CD4-positive, alpha-beta T cell treated with Interleukin-4 for 1 hour (primary cell): Measurements from ENCODE around the gene DHRS2.
"Not testable (repeated sequence)": the region's sequence is repeated elsewhere in the genome, so short reads cannot be mapped to it uniquely, and the experiment has no call there.

Source experiments
- DNase-seq, 2 donors: peaks; one replicate each; pipeline ENCODE4 v3.0.0-alpha.2; 2020 to 2022

Gene DHRS2

DNA sequence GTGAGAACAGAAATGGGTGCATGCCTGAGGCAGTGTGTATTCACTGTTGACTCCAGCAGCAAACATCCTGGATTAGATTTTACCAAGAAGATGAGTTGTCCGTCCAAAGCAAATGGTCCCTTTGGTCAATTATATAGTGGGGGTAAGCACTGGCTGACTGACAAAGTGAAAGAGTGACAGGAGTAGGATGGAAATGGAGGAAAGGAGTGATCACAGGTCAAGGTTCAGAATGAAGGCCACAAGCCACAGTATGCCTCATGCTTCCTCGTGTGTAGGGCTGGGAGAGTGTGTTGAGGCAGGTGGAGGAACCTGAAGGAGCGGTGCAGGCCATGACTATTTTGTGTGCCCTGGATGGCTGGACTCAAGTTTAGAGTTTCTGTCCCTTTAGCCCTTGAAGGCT lies 14.3 kb downstream of the DHRS2 start:
- DNase-seq, result no peak

DNA sequence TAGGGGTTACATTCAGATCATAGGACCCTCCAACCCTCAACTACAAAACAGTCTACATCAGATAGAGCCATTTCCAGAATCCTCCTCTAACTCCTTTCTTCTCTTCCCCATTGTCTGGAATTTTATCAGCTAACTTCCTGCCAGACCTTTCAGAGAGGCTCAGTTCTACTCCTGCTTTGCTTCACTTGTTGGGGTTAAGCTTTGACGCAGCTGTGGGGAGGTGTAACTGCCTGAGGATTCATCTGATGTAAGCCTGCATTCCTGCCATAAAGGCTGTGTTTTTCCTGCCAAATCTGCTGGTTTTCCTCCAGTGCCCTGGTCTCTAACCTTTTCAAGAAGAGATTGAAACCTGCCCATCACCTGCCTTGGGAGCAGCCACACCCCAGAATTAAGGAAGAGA lies 16.9 kb downstream of the DHRS2 start:
- DNase-seq, result no peak

DNA sequence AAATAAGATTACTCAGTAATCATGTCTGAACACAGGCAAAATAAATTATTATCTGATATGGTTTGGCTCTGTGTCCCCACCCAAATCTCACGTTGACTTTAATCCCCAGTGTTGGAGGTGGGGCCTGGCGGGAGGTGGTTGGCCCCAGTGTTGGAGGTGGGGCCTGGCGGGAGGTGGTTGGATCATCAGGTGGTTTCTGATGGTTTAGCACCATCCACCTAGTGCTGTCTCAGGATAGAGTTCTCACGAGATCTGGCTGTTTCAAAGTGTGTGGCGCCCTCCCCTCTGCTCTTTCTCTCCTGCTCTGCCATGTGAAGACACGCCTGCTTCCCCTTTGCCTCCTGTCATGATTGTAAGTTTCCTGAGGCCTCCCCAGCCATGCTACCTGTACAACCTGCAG lies 18.1 kb downstream of the DHRS2 start:
- DNase-seq, result no peak

DNA sequence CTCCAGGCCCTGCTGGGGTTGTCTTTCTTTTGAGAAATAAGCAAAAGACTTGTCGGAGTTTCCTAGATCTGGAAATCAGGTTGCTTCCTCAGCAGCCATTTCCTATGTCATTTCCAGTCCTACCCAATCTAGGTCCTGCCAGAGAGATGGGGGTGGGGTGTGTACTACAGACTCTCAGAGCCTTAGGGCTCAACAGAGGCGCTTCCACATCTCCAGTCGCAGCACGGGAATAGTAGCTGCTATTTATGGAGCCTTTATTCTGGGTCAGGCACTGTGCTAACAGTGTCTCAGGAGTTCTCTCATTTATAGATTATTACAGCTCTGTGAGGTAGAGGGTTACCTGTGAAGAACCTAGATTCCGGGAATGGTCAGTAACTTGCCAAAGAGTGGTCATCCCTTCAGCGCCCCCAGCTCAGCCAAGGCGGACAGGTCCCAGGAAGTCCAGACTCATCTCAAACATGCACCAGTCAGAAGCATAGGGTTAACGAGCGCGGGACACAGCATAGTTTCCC lies 21.9 kb downstream of the DHRS2 start:
- DNase-seq, result no peak

DNA sequence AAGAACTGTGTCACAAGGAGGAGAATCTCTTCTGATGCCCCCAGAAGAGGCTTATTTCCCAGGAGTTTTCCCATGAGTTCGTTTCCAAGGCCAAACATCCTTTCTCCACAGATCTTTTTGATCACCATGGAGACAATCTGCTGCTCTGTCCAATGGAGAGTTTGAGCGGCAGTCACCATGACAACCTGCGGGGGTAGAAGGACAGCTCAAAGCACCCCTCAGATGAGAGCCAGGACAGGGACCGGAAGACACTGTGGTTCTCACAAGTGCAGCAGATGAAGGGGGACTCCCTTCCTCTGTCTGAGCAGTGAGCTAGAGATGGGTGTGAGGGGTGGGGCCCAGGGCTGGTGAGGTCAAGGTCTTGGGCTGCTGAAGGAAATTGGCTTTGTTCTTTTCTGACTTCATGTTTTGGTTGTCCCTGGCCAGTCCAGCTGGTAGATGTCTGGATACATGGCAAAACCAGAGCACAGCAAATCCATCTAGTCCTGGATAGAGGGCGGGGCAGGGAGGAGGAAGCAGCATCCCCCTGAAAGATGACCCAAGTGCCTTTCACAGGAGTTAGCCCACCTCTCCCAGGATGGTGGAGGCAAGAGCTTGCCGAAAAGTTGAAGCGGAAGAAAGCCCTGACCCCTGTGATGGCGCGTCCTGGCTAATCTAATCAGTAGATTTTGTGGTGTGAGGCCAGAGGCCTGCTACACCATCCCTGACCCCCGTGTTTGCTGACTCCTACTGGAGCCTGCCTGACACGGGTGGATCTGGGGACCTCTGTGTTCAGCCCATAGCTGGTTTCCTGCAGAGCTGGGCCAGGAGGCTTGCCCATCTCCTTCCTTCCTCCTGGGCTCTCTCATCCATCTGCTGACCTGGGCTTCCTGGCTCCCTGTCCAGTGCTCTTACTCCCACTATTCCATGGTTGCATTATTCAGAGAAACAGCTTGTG lies 24.4 kb downstream of the DHRS2 start:
- peak; percentile 61 to 68 for DNase-seq

DNA sequence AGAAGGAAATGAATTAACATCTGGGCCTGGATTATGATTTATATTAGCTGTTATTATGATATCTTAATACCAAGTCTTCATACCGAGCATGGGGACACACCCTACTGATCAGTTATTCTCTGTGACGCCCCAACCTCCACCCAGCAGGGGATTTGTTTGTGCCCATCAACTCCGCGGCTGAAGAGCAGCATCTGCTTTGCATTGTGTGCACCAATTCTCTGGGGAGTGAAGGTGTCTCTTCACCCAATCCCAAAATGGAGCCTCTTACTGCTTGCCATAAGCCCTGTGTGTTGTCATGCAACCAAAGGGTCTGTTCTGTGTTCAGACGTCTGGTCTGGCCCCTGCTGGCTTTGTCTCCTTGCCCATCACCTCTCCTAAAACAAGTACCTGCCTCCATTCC lies 25.4 kb downstream of the DHRS2 start:
- DNase-seq, result no peak

DNA sequence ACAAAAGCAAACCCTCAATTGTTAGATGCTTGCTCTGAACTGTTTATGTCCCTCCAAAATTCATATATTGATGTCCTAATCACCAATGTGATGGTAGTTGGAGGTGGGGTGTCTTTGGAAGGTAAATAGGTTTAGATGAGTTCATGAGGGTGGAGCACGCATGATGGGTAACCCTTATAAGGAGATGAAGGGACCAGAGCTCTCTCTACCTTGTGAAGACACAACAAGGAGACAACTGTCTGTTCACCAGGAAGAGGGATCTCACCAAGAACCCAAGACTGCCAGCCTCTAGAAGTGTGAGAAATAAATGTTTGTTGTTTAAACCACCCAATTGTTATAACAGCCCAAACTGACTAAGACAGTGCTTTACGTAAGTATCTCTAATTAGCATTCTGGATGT lies 27.0 kb downstream of the DHRS2 start:
- DNase-seq, result peak in 1 of 2 donors; percentile 31

DNA sequence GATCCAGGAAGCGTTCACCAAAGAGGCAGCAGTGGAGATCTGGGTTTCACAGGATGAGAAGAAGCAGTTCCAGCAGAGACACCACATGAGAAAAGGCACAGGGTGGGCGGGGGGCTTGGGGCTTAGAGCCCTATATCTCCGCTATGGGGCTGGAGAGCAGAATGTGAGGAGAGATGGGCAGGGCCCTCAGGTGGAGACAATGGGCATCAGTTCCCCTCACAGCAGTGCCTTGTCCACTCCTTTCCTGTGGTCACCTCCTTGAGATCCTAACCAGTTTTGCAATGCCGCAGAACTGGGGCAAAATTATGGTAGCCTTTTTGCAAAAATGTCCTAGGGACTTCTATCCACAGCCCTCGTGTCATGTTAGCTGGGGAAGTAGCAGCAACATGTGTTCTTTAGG lies 27.5 kb downstream of the DHRS2 start:
- no peak for DNase-seq

DNA sequence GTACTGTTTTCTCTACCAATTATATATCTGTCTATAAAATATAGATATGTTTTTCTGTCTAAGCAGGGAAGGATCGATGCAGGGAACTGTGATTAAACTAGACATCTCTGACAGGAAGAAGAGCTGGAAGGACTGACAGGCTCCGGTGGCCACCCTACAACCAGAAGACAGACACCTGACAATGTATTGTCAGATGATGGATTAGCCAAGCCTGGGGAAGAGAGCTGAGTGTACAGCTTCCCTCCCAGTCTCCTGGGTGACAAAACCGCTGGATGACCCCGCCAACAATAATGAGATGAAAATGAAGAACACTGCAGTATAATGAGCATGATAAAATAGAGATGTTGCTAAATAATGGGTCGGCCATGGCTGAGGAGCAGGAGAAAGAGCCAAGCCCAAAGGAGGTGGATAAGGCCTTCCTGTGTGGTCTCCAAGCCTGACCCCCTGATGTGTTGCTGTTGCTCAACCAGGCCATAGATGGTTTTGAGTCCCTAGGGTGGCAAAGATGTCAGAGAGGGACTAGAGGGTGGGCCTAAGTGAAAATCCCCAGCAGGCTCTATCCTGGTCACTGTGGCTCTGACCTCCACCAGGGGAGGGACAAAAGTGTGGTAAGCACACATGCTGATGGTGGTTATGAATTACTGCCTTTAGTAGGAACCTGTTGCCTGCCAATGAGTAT lies 28.2 kb downstream of the DHRS2 start:
- DNase-seq, result no peak

DNA sequence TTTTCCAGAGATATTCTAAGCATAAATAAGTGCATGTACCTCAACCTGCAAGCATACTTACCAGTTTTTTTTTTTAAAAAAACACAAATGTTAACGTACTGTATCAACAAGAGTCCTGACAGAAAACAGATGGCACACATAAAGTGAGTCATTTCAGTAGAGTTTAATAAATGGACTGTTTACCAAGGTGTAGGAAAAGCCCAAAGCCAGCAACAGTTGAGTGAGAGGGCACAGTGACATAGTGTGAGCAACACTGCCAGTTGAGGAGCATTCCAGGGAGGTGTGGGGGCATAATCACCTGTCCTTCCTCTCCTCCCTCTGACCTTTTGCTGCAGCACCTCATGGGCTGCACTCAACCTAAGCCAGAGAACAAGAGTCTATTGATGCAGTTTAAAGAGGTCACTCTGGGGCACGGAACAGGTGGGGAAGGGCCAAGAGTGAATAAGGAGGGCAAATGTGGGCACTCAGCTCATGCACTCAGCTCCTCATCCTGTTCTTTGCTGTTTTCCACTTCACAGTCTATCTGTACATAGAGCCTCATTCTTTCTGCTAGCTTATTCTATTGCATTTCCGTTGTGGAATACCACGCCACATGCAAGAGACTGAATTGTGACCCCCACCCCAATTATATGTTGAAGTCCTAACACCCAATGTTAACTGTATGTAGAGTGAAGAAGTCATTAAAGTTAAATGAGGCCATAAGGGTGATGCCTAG lies 29.3 kb downstream of the DHRS2 start:
- no peak for DNase-seq

DNA sequence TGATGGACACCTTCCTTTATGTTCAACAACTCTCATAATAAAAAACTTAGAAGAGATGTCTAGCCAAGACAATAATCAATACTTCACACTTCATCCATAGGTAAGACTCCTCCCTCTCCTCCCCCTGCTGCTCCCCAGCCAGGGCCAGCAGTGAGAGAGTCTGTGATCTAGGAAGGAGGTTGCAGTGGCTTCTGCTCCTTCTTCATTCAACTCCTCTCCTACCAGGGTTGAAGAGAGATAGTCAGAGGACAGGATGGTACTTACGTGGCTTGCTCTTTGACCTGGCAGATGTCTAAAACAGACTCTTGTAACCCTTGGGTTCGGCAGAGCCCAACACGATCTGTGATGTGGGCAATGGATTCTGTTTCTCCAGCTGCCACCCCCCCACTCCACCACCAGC lies 31.0 kb downstream of the DHRS2 start:
- DNase-seq, result no peak

DNA sequence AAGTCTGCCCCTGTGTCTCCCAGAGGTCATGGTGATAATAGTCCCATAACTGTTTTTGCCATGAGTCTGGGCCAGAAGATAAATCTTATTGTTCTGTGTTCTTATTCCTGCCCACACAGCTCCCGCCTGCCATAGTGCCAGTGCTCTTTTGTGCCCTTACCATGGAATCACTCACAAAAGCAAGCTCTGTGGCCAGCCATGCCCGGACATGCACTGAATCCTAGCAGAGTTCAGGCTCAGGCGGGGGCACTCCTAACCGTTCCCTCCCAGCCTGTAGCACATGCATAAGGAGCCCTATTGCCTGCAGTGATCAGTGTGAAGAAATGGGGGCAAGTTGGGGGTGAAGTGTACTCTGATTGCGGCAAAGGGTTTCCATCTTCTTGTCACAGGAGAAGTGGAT lies 33.3 kb downstream of the DHRS2 start:
- DNase-seq, result no peak

DNA sequence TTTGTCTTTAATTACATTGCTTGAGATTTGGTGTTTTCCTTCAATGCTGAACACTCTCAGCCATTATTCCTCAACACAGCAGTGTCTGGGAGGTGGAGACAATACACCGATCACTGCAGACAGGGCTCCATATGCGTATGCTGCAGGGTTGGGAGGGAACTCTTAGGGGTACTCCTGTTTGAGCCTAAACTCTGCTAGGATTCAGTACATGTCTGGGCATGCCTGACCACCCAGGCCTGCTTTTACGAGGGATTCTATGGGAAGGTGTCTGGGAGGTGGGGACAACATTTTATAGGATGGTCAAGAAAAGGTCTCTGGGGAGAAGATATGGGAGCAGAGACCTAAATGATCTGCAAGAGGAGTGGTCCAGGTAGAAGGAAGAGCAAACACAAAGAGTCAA lies 34.3 kb downstream of the DHRS2 start:
- DNase-seq, result no peak

DNA sequence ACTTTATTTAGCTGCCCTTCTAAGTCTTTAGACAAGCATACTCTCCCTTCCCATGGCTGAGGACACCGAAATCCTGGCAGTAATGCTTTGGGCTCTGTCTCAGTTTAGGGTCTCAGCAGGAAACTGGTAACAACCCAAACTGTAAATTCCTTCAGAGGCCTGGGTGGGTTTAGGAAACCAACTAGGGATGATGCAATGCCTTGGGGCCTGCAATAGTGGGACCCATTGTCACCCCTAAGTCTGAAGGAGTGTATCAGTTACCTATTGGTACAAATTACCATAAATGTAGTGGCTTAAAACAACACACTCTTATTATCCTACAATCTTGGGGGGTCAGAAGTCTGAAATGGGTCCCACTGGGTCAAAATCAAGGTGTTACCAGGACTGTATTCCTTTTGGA lies 36.0 kb downstream of the DHRS2 start:
- no peak for DNase-seq

DNA sequence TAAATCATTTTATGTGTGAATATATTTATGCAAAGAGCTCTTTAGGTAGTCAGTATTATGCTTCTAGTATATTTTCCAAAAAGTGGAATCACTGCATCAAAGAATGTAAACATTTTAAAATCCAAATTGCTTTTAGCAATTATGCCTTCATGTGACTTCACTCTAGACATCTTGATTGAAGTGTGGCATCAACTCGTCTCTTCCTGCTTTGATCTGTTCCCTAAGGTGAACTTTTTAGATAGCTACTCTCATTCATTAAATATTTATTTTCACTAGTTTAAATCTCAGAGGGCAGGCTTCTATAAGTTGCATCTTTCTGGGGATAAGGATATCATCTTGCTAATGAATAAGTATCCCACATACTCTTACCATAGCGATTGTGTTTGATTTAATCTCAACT lies 39.2 kb downstream of the DHRS2 start:
- no peak for DNase-seq

DNA sequence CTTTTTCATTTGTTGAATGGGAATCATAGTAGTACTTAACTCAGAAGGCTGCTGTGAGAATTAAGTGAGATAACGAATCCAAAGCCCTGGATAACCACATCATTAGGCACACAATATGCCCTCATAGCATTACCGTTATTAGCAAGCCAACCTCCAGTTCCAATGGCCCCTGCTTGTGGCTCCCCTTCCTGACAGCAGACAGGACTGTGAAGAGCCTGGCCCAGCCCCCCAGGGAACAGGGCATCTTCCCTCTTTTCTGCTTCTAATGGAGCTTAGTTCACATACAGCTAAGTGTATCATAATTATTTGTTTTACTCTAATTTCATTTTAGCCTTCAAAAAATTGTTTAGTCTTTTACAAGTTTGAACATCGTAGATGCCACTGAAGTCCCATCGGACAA lies 39.7 kb downstream of the DHRS2 start:
- DNase-seq, result no peak

DNA sequence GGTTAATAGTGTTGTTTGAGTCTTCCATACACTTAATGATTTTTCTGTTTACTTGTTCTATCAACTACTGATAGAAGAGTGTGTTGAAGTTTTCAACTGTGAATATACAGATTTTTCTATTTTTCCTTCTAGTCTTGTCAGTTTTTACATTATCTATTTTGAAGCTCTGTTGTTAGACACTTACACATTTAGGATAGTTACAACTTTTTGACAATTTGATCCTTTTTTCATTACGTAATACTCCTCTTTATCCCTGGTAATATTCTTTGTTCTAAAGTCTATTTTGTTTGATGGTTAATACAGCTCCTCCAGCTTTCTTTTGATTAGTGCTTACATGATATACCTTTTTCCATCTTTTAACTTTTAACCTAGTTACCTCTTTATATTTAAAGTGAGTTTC lies 45.2 kb downstream of the DHRS2 start:
- no peak for DNase-seq

DNA sequence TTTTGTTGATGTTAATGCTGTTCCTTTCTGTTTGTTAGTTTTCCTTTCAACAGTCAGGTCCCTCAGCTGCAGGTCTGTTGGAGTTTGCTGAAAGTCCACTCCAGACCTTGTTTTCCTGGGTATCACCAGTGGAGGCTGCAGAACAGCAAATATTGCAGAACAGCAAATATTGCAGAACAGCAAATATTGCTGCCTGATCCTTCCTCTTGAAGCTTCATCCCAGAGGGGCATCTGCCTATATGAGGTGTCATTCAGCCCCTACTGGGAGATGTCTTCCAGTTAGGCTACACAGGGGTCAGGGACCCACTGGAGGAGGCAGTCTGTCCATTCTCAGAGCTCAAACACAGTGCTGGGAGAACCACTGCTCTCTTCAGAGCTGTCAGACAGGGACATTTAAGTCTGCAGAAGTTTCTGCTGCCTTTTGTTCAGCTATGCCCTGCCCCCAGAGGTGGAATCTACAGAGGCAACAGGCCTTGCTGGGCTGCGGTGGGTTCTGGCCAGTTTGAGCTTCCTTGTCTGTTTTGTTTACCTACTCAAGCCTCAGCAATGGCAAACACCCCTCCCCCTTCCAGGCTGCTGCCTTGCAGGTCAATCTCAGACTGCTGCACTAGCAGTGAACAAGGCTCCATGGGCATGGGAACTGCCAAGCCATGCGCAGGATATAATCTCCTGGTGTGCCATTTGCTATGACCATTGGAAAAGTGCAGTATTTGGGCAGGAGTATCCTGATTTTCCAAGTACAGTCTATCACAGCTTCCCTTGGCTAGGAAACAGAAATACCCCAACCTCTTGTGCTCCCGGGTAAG lies 53.7 kb downstream of the DHRS2 start:
- DNase-seq, result not testable (repeated sequence)

DNA sequence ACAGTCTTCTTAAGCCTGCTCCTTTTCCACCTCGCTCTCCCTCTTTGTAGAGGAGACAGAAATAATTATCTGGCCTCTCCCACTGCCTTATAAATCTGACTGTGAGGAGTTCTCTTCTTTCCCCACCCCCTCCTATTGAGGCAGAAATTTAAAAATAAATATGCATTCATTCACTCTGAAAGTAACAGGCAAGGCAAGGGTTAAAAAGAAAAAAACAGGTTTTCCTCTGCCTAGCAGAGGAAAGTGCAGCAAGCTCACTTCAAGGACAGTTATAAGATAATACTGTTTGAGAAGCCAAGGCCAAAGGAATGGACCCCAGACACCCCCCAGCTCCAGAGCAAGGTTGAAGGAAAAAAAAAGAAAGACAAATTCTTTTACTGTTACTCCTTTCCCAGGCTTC lies 56.3 kb downstream of the DHRS2 start:
- DNase-seq, result no peak

DNA sequence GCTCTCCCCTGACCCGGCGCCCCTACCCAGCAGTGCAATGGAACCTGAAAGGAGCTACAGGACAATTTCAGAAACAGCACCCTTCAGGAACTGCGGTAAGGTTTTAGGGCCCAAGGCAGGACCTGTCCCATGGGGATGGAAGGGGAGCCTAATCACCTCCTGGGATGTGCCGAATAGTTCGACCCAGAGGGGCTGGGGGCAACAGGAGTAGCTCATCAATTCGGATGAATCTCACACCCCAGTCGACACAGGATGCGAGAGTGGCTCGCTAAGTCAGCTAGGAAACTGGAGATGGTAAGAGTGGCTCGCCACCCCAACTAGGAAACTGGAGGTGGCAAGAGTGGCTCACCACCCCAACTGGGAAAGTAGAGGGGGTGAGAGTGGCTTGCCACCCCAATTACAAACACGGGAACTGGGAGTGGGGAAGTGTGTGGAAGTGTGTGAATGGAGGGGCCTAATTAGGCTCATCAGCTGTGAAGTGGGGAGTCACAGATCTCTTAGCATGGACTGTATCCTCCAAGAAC lies 57.1 kb downstream of the DHRS2 start:
- no peak for DNase-seq

DNA sequence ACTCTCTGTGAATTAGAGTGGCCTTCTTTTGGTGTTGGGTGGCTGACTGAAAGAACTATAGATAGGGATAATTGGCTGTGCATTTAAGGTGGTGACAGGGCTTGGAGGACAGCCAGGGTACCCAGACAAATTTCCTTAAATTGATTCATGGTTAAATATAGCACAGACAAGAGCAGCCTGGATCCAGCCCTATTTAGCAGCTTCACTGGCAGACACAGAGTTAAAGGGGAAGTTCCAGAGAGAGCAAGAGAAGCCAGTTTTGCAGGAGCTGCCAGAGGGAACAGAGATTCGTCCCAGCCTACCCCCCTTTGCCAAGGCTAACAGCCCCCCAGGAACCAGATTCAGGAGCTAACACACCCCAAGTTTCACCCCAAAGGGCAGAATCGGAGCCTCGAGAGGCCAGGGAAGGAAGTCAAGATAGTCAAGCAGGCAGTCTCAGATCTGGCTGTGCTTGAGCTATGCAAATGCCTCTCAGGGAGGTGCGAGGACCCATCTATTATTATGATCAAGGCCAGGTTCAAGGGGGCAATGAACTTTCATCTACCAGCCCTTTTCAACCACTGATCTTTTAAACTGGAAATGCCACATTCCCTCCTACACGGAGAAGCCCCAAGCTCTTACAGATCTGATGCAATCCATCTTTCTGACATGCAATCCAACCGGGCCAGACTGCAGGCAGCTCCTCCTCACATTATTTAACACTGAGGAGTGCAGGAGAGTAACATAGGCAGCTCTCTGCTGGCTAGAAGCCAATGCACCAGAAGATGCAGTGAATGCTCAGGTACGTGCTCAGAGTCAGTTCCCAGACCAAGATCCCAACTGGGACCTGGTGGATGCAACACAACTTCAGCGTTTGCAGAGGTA lies 58.2 kb downstream of the DHRS2 start:
- DNase-seq, result no peak
